GM21423 (cell line): ENCODE measurements around the gene VPS33A.
A peak's percentile ranks its signal among the peaks of the same experiment; 100 is the strongest.
"Not testable (repeated sequence)": the region's sequence is repeated elsewhere in the genome, so short reads cannot be mapped to it uniquely, and the experiment has no call there.

Experiments
- ATAC-seq: cut with Tn5 transposase; IDR thresholded peaks from one replicate; pipeline ENCODE4 v1.9.1; 2021; ENCODE audit warnings: mild to moderate bottlenecking, moderate library complexity; ENCODE audit not compliant: unreplicated experiment

The VPS33A gene

DNA sequence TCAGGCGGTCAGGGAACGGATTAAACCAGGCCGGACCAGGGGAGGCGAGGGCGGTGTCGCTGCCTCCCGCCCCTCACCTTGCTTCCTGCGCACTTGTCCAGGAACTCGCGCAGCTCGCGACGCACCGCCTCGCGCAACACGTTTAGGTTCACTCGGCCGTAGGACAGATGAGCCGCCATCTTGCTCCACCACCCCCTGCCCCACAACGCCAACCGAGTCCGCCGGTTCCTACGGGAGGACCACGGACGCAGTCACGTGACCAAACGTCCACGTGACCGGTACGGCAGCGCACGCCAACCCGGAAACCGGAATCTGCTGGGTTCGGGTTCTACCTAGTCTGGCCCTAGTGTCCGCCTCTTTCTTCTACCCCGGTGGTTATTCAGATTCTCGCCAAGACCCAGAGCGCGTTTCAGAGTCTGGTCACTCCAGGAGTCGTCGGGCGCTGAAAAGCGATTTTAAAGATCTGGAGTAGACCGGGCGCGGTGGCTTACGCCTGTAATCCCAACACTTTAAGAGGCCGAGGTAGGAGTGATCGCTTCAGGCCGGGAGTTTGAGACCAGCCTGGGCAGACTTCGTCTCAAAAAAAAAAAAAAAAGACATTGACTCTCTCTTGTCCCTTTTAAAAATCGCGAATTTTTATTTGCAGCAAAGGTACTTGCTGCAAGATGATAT lies at the start of gene VPS33A:
VPS33A (minus strand) TSS at position 265 of the 672 bp plus-strand sequence; CDS start at position 179, 86 bp downstream.
- peak; percentile 89 for ATAC-seq

DNA sequence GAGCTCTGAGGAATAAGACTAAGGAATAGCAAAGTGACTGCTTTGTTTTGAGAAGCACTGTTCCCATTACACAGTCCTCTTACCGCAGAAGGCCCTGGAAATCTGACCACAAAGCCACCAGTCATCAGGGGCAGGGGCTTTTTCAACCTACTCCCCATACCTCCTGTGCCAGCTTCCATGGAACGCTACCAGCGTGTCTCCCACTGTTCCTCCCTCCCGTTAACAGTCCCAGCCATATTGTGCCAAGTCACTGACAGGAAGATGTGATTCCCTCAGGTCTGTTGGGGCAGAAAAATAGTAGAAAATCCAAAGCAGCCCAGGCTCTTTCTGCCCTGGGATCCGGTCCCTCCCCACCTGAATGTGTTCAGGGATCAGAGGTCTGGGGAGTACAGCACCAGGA lies 46.6 kb upstream of the VPS33A start:
- ATAC-seq: no peak

DNA sequence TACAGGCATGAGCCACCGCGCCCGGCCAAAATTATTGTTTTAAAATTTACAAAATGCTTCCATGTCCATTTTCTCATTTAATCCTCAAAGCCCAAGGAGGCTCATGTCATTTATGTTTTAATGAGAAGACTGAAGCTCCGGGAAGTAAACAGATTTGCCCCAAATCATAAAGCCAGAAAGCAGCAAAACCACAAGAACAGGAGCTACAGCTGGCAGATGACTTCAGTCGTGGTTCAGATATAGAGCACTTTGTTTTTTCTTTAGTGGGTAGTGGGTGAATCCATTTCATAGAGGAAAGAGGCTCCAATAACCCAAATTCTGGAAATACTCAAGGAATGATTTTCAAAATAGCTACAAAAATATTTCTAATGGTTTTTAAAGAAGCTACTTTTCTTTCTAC lies 45.4 kb upstream of the VPS33A start:
- ATAC-seq: no peak

DNA sequence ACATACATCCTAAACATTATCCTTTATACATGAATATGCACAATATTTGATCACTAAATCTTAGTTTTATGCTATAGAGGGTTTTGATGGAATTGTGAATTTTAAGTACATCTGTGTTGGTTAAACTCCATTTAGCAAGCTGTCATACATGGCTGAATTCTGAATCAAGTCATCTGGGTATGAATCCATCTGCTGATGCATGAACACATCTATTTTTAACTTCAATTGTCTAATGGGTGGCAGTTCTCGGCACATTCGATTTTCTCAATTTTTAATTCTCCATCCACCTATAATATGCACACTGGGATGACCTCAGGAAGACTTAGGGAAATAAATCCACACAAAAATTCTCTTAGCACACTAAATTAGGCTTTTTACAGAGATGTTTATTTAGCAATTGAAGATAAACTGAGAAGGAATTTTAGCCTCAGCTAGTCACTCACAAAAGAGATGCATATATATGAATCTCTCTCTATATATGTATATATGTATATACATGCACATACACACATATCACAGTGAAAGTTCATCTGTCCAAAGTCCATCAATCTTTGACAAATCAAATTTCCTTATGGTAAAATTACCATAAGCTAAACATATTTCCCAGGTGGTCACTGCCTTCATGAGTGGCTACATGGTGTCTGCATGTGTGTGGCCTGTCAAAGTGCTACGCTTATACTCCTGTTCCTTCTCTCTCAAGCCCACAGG lies 44.5 kb upstream of the VPS33A start:
- ATAC-seq: no peak

DNA sequence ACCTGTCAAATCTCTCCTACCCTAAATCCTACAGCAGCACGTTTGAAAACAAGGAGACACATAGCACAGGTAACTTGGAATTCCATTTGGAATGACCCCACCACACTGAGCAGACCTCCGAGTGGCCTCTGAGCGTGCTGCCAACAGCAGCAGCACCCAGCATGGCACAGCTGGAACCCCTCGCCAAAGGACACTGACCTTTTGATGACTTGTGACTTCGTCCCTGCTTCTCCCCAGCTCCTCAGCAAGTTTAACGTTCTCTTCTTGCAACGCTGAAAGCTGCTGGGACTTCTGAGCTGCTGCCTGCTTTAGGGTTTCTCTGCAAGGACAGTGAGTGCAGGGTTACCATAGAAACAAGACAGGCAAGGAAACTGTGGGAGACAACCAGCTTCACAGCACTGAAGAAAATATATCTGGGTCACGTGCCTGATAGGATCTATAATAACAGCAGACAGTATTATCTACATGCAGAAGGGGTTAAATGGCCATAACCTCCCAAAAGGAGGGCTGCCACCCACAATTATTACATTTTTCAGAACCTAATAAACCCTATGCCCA lies 43.3 kb upstream of the VPS33A start:
- ATAC-seq: no peak

DNA sequence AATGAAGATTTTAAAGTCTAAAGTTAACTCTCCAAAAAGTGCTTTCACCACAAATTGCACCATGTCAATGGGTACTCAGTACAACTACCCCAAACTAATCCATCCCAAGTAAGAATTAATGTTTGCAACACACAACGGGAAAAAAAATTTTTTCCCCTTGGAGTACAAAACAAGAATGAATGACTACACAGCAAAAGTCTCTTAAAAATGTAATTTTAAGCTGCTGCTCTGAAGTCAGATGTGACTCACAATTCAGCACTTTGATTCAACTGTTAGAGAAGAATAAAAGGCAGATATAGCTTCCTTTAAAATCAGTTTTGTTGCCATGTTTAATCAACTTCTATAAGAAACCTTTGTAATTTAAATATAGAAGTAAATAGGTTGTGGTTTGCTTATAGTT lies 42.5 kb upstream of the VPS33A start:
- no peak for ATAC-seq

DNA sequence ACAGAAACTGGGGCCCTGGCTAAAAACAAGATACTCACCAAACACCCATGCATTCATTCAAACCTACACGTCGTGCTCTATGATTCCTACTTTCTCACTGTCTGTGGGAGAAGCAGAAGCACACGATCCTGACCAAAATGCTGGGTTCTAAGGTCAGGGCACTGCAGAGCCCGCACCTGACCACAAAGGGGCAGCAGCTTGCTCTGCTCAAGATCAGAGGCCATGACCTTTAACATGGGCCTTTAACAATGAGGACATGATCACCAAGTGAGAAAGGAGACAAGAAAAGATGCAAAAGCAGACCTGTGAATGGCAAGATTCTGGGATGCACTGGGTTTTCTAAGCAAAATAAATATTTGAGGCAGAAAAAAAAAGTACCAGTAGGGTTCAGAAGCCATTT lies 40.1 kb upstream of the VPS33A start:
- ATAC-seq: no peak

DNA sequence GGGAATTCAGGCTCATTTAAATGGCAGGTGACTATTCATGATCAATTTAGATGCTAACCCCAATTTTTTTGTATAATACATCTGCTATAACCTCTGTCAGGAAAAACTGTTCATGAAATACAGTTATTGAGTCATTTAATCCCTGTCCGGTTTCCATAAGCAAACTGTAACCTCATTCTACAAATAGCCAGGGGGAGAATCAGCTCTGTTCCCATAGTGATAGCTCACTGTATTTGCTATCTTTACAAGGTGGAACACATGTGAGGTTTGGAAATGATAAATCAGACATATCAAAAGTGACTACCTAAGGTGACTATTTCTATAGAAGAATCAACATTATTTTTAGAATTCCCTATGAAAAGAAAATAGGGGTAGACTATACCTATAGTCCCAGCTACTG lies 38.6 kb upstream of the VPS33A start:
- ATAC-seq: no peak

DNA sequence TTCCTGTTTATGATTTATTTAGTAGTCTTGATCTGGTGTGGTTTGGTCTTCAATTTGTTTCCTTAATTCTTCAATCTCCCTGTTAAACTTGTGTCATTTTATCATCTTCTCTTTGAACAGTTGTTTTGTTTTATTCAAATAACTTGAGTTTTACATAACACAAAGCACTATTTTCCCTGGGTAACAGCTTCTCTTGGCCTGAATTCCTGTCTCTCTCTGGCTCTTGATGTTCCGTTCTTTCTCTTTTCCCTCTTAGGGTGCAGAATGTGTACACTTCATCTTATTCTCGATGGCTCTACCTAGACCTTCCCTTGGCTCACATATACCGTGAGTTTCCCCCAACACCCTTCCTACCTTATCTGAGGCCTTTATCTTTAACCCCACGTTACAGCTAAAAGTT lies 36.8 kb upstream of the VPS33A start:
- ATAC-seq: no peak

DNA sequence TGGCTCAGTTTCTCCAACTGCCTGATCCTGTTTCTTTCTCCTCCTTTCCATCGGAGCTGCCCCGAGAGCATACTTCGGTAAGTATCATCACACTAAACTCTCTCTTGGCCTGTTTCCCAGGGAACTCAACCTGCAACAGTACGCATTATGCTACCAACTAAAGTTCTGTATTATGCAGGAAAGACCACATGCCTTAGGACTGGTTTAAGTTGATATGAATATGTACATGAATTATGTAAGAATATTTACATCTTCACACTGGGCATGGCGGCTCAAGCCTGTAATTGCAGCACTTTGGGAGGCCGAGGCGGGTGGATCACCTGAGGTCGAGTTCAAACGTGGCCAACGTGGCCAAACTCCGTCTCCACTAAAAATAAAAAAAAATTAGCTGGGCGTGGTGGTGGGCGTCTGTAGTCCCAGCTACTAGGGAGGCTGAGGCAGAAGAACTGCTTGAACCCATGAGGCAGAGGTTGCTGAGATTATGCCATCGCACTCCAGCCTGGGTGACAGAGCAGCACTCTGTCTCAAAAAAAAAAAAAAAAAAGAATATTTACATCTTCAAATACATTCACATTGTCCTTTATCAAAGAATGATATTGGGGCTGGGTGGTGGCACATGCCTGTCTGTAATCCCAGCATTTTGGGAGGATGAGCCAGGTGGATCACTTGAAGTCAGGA lies 31.9 kb upstream of the VPS33A start:
- ATAC-seq: no peak

DNA sequence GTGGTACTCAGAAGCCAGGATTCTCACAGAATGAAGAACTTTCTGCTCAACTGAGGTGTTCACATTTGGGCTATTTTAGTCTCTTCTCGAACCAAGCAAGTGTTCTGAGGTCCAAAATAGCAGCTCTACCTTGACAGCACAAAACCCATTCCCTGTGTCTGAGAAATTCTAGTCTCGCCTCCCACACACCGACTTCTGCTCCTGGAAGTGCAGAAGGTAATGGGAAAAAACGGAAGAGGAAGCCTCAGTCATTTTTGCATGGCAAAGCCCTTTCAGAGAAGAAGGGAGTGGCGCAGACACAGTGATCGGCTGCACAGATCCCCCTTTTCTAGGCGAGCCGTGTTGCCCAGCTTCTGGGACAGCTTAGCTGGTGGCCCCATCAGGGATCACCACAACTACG lies 31.2 kb upstream of the VPS33A start:
- no peak for ATAC-seq

DNA sequence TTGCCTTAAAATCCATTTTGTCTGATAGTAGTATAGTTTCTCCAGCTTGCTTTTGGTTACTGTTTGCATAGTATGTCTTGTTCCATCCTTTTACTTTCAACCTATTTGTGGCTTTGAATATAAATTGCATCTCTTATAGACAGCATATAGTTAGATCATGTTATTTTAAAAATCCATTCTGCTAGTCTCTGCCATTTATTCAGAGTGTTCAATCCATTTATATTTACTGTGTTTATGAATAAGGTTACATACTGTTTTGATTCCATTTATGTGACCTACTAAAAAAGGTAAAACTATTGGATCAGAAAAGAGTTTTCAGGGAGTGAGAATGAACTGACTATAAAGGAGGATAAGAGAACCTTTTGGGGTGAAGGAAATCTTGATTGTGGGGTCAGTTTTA lies 29.6 kb upstream of the VPS33A start:
- ATAC-seq: no peak

DNA sequence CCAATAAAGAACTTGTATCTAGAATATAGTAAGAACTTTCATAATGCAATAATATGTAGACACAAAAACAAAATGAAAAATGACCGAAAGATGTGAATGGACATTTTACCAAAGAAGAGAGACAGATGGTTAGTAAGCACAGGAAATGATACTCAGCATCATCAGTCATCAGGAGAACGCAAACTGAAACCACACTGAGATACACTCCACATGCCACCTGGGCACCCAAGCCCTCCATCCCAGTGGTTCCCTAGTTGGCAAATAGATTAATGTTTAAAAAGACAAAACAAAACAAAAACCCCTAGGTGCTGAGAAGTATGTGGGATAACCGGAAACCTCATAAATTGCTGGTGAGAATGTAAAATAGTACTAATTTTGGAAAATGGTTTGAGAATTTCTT lies 26.8 kb upstream of the VPS33A start:
- ATAC-seq: peak; percentile 81

DNA sequence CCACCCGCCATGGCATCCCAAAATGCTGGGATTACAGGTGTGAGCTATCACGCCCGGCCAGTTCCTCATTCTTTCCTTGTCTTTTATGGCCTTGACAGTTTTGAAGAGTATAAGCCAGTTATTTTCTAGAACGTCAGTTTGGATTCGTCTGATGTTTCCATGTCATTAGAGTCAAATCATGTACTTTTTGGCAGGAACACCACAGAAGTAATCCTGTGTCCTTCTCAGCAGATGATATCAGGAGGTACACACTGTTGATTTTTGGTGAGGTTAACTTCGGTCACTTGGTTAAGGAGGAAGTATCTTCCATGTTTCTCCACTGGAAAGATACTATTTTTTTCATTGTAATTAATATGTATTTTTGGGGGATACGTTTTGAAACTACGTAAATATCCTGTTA lies 25.1 kb upstream of the VPS33A start:
- no peak for ATAC-seq

DNA sequence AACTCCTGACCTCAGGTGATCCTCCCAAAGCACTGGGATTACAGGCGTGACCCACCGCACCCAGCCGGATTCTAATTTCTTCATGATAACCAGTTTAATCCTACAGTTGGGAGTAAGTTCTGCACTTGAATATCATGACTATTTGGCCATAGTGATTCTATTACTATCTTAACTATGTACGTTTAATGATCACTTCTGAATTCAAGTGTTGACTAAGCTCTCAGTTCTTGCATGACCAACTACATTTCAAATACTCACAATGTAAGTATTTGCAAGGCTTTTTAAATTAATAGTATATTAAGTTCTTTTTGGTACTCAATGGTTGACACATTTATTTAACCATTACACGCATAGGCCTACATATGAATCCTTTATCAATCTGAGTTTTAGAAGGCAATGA lies 17.4 kb upstream of the VPS33A start:
- no peak for ATAC-seq

DNA sequence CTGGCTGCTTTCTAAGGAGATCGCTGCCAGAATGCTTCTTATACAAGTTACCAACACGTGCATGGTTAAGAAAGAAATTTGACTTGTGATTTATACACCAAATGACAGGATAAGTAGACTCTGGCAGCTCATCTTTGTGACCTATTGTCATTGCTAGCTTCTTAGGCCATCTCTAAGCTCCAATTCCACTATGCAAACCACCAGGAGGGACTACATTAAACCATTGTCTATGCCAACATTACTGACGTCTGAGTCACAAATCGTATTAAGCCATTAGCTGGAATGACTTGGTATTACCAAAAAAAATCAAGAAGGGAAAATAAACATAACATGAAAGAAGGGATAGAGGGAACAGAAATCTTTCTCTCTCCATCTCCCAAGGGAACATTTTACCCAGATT lies 15.8 kb upstream of the VPS33A start:
- ATAC-seq: no peak

DNA sequence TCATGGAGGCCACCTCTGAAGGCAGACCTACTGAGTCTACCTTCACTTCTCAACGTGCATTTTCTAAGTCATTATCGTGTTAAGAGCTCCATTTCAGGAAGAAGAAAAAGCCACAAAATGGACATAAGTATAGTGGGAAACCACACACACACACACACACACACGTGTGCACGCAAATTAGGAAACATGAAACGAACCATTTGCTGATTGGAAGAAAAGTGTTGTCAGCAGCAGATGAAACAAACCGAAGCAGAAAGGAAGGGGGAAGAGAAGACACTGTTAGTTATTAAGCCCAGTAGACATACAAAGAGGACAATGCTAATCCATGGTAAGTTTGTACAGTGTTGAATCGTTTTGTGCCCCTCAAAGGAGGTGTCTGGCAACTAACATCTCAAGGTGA lies 9.9 kb upstream of the VPS33A start:
- no peak for ATAC-seq

DNA sequence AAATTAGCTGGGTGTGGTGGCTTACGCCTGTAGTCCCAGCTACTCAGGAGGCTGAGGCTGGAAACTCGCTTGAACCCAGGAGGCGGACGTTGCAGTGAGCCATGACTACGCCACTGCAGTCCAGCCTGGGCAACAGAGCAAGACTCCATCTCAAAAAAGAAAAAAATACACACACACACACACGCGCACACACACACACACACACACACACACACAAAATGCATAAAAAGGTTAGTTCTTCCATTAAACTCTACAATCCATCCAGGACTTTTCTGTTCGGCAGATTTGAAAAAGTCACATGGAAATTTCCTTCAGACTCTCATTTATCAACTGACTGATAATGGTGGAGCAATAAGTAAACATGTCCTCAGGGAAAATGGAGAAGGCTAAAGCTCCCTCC lies 9.2 kb upstream of the VPS33A start:
- no peak for ATAC-seq

DNA sequence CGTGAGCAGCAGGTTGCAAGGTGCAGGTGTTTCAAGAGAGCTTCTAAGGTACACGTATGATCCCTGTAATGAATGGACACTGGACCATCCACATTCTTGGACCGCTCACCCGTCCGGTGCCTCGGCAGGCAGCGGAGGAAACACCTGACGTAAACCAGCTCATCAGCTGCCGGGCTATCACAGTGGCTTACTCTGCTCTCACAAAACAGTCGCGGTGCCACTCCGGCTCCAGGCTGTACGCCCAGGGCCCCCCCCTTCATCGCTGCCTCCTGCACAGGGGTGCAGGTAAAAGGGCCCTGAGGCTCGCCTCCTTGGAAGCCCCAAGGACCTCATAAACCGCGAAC lies 436 bp downstream of the VPS33A start:
- ATAC-seq: peak; percentile 31

DNA sequence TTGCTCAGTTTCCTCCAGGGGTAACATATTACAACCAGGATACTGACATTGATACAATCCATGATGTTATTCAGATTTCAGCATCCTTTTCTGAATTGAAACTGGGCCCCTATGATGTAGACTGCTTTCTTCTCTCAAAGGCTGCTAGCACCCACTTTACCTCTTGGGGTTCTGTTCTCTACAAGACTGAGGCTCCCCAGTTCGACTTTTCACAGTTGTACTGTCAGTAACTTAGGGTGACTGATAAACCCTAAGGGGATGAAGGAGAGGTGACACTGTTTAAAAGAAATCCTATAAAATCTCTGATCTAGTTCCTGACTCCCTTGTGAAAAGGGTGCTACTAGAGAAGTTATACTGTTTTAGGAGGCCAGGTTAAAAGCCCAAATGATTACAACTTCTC lies 818 bp downstream of the VPS33A start:
- peak; percentile 7 for ATAC-seq

DNA sequence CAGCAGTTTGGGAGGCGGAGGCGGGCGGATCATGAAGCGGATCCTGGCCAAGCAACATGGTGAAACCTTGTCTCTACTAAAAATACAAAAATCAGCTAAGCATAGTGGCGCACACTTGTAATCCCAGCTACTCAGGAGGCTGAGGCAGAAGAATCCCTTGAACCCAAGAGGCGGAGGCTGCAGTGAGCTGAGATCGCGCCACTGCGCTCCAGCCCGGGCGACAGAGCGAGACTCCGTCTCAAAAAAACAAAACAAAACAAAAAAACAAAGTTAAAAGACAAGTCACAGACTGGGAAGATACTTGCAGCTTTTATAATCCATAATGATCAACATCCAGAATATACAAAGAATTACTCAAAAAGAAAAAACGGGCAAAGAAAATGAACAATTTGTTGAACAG lies 5.6 kb downstream of the VPS33A start:
- not testable (repeated sequence) for ATAC-seq

DNA sequence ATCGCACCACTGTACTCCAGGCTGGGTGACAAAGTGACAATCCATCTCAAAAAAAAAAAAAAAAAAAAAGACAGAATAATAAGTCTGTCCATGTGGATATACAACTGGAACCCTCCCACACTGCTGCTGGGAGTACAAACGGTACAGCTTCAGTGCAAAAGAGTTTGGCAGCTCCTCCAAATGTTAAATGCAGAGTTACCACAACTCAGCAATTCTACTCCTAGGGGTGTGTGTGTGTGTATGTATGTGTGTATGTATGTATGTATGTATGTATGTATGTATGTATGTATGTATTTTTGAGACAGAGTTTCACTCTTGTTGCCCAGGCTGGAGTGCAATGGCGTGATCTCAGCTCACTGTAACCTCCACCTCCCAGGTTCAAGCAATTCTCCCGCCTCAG lies 7.4 kb downstream of the VPS33A start:
- not testable (repeated sequence) for ATAC-seq
